Measurements from ENCODE around the gene RELT. TPM values are rescaled to one million over a fixed set of nuclear protein-coding genes. Genes with fewer than 3 reads are reported as not detected.

RELT gene
- total and polyA plus RNA-seq, 2 donors (not counting 1 experiment from before 2014, with no cell fraction given) = 71.6 to 92.4 TPM

DNA sequence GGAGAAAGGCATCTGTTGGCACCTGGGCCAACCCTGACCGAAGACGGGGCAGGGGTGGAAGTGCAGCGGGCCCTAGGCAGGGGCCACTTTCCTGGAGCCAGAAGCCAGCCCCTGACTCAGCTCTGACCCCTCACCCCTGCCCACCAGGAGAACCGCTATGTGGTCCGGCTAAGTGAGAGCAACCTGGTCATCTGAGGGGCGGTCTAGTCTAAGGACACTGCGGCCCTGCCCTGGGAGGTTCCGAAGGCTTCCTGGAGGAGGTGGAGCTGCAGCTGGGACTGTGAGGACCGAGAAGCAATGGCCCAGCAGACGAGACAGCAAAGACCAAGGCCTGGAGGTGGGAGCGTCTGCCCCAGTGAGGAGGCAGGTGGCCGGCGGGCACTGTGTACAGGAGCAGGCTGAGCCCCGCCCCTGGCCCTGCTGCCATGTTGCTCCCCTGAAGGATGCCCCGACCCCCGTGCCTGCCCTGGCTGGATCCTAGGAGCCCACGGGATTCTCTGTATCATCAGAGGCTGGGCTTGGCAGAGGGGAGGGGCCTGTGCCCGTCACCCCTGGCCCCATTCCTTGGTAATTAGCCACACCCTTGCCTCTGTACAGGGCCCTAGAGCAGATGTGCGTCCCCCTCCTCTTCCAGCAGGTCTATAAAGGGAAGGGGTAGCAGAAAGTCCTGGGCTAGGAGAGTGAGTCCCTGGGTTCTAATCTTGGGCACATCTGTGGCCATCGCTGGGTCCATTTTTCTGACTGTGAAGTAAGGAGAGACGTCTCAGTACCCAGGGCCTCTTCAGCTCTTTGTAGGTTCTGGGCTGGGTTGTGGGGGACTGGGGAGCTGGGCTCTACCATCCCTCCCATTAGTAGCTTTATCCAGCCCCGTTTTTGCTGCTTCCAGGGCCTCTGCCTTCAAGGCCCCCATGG lies 19.4 kb downstream of the RELT start:
- no peak for ATAC-seq (ENCODE audit: low read depth)
- DNase-seq = peak; percentile 32

More for the DNA sequence above, 19.4 kb downstream of the RELT start:
- Histone ChIP-seq H3K27ac (ENCODE audit: low read length in 2 of 2) (no peak overlapping the region), H3K4me2 (replicated peaks; ENCODE audit: low read depth, low read length, poor library complexity, severe bottlenecking) (no peak overlapping the region), H3K4me3 (ENCODE audit: control extremely low read depth in 1 of 5, extremely low read depth in 1 of 5, insufficient read depth in 1 of 5, low read depth in 2 of 5, low read length in 4 of 5) (no peak overlapping the region), H3K36me3 (replicated peaks in 1 of 2; ENCODE audit: control extremely low read depth in 1 of 2, control insufficient read depth in 1 of 2, extremely low read depth in 1 of 2, insufficient read depth in 2 of 2, low read length in 1 of 2) (peaks cover 0 to 88% of the 10 kb centered on the region in 2 experiments), H3K27me3 (replicated peaks in 1 of 4; ENCODE audit: control extremely low read depth in 1 of 4, control insufficient read depth in 3 of 4, insufficient read depth in 4 of 4, low read length in 3 of 4) (no peaks in the 10 kb centered on the region), H3K79me2 (ENCODE audit: control insufficient read depth, insufficient read depth, low read length) (peaks cover 34% of the 10 kb centered on the region), H3K4me1 (ENCODE audit: control insufficient read depth in 2 of 2, insufficient read depth in 2 of 2, low read length in 2 of 2) (peaks cover 3 to 17% of the 10 kb centered on the region in 2 donors), H4K20me1 (ENCODE audit: control insufficient read depth, insufficient read depth, low read length, poor library complexity, severe bottlenecking) (peaks cover 57% of the 10 kb centered on the region), H3K9ac (ENCODE audit: low read length) (no peak overlapping the region), H2AFZ (ENCODE audit: insufficient read depth, low read depth, low read length, poor library complexity, severe bottlenecking) (no peak overlapping the region), H3K9me3 (ENCODE audit: control extremely low read depth in 1 of 3, control insufficient read depth in 2 of 3, insufficient read depth in 1 of 3, low read length in 2 of 3) (no peaks in the 10 kb centered on the region)
- TF ChIP-seq, protein P1, sequence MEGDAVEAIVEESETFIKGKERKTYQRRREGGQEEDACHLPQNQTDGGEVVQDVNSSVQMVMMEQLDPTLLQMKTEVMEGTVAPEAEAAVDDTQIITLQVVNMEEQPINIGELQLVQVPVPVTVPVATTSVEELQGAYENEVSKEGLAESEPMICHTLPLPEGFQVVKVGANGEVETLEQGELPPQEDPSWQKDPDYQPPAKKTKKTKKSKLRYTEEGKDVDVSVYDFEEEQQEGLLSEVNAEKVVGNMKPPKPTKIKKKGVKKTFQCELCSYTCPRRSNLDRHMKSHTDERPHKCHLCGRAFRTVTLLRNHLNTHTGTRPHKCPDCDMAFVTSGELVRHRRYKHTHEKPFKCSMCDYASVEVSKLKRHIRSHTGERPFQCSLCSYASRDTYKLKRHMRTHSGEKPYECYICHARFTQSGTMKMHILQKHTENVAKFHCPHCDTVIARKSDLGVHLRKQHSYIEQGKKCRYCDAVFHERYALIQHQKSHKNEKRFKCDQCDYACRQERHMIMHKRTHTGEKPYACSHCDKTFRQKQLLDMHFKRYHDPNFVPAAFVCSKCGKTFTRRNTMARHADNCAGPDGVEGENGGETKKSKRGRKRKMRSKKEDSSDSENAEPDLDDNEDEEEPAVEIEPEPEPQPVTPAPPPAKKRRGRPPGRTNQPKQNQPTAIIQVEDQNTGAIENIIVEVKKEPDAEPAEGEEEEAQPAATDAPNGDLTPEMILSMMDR (IDR thresholded peaks at IDR 0.05) = no peak
- no peak for TF ChIP-seq EZH2 (IDR thresholded peaks at IDR 0.05; ENCODE audit: borderline replicate concordance, insufficient read depth, low read depth, low read length, poor library complexity, severe bottlenecking)
- ChIA-PET POLR2A (no interaction called here), CTCF (interaction anchor here (0.5 to 9.4 kb wide), 10 partner anchors 11 to 915 kb away, joined by 3 to 352 read pairs (median 6); no protein-coding TSS in a partner anchor)
- Mint-ChIP-seq H3K4me3 (no peak overlapping the region), H3K27ac (no peak overlapping the region), H3K4me1 (peaks cover 15% of the 10 kb centered on the region), H3K27me3 (no peaks in the 10 kb centered on the region), H3K9me3 (ENCODE audit: insufficient read depth) (no peaks in the 10 kb centered on the region)
- 98% methylated on average over 17 of the region's 22 CpGs for WGBS (ENCODE audit: insufficient coverage)
- intact Hi-C loops (cut with micrococcal nuclease) = no loop called here
